GM11168 (cell line): ENCODE measurements around the gene FAM53A.
"Not testable (repeated sequence)": the region's sequence is repeated elsewhere in the genome, so short reads cannot be mapped to it uniquely, and the experiment has no call there.

ENCODE experiments used
- in situ Hi-C: fragments of 300-500 bp; cut with MboI; formaldehyde crosslinking; loops from one replicate; pipeline ENCODE4 v1.12.0; 2022; ENCODE audit warnings: low sequenced_read_pairs; ENCODE audit not compliant: unreplicated experiment

FAM53A gene

DNA sequence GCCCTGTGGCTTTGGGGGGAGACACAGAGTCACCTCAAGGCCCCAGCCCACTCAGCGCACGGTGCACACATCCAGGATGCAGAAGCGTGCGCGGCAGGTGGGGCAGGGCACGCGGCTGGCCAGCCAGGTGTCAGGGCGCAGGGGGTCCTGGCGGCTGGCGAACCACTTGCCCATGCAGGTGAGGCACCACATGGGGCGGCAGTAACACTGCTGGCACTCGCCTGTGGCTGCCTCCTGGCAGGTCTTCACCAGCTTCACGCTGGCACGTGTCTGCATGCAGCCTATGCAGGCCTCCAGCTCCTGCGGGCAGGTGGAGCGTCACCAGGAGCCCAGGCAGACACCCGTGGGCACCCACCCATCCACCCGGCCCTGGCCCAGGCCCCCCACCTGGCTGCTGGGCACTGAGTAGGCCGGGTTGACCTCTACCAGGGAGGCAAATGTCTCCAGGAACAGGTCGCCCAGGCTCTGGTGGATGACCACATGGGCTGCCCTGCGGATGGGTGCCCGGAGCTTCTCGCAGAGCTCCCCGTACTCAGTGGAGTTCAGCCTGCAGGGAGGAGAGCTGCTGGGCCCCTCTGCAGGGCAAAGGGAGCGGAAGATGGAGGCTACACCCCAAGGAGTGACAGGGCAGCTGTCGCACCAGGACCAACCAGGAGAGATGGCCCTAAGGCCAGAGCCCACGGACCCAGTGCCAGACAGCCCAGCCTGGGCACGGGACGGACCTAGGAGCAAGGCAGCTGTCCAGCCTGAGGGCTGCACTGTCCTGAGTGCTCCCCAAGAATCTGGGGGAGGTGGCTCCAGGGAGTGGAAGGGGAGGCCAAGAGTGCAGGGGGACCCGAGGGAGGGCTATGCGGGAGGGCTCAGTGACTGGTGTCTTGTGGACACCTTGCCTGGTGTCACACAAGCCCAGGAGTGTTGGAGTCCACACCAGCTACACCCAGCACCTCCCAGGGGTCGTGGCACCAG lies 33.3 kb upstream of the FAM53A start:
- in situ Hi-C loops: no loop called here

DNA sequence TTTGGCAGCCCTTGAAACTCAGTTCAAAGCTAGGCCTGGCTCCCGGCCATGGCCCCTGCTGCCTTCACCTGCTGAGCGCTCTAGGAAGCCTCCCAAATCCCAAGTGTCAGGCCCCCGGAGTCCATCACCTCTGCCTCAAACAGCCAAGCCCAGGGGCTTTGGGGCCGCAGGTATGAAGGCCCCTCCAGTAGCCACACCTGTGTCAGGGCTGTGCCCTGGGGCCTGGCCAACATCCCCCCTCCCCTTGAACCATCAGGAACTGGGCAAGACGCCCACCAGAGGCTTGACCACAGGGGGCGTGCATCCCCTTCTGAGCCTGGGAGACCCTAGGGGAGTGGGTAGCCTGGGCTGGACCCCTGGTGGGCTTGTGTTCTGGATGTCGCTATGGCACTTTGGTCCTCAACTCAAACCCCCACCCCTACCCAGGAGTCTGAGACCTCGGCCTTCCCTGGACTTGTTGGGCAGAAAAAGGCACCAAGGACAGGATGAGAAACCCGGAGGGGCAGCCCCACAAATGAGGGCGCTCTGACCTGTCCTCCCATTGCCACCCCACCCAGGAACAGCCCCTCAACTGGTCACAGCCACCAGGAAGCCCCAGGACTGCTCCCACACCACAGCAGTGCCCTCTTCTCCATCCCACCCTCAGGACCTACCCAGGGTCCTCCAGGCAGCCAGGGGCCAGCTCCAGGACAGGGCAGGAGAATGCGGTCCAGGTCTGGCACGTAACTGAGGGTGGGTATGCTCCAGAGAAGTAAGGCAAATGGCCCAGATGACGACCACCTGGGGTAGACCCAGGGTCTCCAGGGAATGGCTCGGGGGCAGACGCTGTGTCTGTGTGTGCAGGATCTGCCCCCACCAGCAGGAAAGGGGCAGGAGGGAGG lies 32.2 kb upstream of the FAM53A start:
- in situ Hi-C loops: no loop called here

DNA sequence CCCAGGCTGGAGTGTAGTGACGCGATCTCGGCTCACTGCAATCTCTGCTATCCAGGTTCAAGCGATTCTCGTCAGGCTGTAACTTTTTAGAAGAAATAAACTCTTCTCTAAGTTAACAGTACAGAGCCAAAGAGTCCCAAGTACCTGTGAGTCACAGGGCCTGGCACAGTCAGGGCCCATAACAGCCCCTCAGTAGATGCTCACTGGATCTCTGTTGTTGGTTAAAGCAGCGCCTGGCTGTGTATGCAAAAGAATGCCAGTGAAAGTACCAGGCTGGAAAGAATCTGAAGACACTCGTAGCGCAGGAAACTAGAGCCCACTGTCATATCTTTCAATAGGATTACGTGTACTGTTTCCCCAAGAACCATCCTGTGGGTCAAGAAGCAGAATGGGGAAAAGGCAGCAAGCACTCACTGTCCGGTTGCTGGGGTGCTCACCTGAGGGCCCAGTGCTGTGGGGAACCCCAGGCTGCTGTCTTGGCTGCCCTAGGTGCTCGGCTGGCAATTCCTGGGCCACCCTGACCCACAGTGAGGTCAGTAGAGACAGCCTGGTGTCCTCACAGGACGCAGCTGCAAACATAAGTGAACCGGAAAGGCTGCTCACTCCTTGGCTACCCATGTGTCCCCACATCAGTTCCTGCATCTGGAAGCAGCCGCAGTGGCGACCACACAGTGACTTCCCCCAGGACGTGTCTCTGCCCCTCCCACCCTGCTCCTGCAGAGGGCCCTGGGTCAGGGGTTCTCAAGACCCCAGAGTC lies 31.1 kb upstream of the FAM53A start:
- in situ Hi-C loops: no loop called here

DNA sequence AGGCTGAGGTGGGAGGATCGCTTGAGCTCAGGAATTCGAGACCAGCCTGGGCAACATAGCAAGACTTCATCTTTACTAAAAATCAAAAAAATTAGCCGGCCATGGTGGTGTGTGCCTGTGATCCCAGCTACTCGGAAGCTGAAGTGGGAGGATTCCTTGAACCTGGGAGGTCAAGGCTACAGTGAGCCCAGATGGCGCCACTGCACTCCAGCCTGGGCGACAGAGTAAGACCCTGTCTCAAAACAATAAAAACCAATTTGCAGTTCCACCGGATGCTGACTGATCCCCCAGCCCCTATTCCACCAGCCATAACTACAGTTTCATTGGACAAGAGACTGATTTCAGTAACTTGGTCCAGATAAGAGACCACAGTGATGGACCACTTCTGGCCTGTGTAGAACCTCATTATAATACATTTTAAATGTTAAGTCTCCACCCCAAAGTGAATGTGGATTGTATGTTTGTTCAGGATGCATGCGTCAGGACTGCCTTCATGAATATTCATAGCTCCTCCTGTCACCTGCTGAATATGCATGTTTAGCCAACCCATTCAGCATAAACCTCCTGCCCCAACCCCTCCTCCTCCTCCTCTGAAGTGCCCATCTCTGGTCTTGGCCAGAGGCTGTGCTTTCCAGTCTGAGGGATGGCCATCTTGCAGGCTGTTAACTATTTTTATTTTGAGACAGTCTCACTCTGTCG lies 30.3 kb upstream of the FAM53A start:
- in situ Hi-C loops: no loop called here

GRCh38 chr4:1713003-1713851 lies 29.1 kb upstream of the FAM53A start:
- in situ Hi-C loops: no loop called here

- in situ Hi-C loops: no loop called here
These were observed 28.3 kb upstream of the FAM53A start, which contains the start of gene SLBP for GRCh38 chr4:1712216-1713002. TSS of gene SLBP (minus strand) at chr4:1712319. CDS start at chr4:1712188, 131 bp downstream.

GRCh38 chr4:1711571-1712215 lies 27.6 kb upstream of the FAM53A start:
- in situ Hi-C loops: no loop called here

GRCh38 chr4:1711055-1711570 lies 27.0 kb upstream of the FAM53A start:
- in situ Hi-C loops: no loop called here

DNA sequence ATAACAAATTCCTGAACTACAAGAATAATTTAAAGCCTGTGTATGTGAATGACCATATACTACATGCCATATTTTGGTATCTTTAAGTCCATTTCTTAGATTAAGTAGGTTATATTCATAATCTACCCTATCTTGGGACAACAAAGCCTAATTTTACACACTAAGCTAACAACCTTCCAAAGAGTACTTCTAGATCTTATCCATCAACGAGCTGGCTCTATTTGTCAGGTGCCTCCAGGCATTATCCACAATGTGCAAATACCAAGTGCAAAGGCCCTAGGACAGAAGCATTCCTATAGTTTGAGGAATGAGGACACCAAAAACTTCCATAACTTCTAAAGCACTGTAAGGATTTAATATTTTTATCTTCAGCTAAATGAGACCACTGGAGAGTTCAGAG lies 24.5 kb upstream of the FAM53A start:
- in situ Hi-C loops: no loop called here

GRCh38 chr4:1706358-1706757 lies 22.2 kb upstream of the FAM53A start:
- in situ Hi-C loops: no loop called here

GRCh38 chr4:1705732-1706131 lies 21.6 kb upstream of the FAM53A start:
- in situ Hi-C loops: no loop called here

GRCh38 chr4:1703867-1704266 lies 19.8 kb upstream of the FAM53A start:
- in situ Hi-C loops: no loop called here

GRCh38 chr4:1701671-1702070 lies 17.6 kb upstream of the FAM53A start:
- in situ Hi-C loops: not testable (repeated sequence)

DNA sequence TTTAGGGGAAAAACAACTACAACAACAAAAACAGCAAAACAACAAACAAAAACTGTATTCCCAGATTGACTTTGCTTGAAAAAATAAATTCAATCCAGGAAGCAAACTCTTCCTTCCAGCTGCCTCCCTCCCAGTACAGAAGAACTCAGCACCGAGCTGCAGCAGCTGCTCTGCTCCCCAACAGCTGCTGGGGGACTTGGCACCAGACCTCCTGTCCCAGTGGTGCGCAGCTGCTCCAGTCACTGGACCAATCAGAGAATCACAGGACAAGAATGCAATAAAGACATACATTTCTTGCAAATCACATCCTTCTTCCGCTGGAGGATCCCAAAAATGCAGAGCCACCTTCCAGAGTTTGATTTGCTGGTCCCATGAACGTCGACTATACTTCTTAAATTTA lies 11.8 kb upstream of the FAM53A start:
- in situ Hi-C loops: no loop called here

- in situ Hi-C loops: no loop called here
These were observed 9.2 kb upstream of the FAM53A start for GRCh38 chr4:1693131-1693896.

GRCh38 chr4:1691737-1692373 lies 7.7 kb upstream of the FAM53A start:
- in situ Hi-C loops: no loop called here
